ENCODE data around the gene RFFL. TPM values are rescaled to one million over a fixed set of nuclear protein-coding genes. Genes with fewer than 3 reads are reported as not detected.

RFFL gene
- total and polyA plus RNA-seq, 9 of the 15 experiments (the other 6 are each of a cell fraction or from before 2014, with no cell fraction given): 3.4 to 18.1 (median 12.8) TPM

DNA sequence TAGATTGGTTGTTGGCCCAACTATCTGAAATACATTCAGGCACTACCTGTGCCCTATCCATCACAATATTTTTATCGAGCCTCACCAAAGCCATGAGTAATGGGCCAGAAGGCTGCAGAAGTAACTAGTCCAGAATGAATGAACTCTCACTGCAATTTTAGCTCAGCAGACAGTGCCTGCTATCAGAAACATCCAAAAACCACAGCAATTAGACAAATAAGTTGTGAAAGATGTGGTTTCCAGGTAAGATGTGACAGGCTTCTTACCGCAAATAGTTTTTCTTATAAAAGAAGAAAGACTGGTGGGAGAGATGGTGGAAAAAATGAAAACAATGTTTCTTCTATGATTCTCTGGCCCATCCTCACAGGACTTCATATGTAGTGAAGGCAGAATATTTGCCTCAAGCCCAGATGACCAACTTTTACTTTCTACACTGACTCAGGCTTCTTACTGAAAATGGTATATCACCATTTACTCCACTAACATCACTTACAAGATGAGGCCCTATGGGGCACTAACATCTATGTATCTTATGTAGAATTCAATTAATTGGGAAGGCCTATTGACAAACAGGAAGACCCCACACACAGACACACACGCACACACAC lies 9.8 kb upstream of the RFFL start:
- no peak overlapping the region for H2AFZ ChIP-seq (ENCODE audit: low read depth, low read length)
- POLR2A ChIA-PET: interaction anchor here (0.6 to 1.2 kb wide), 4 partner anchors 9 to 329 kb away, joined by 3 read pairs; no protein-coding TSS in a partner anchor
- no peak overlapping the region for H3K9ac ChIP-seq (ENCODE audit: insufficient read depth in 1 of 2, low read depth in 2 of 2, low read length in 2 of 2)
- no peaks in the 10 kb centered on the region for H3K9me3 ChIP-seq (replicated peaks; ENCODE audit: control insufficient read depth, insufficient read depth, low read depth, low read length)
- ATAC-seq: no peak
- no peak overlapping the region for H3K4me2 ChIP-seq (ENCODE audit: insufficient read depth, low read length)
- no peak for FAIRE-seq
- in situ Hi-C loops (cut with MboI): no loop called here
- H4K20me1 ChIP-seq (replicated peaks; ENCODE audit: control insufficient read depth, insufficient read depth, low read length): peaks cover 8% of the 10 kb centered on the region; the same call in 1 of the 2 replicates
- H3K36me3 ChIP-seq (ENCODE audit: control insufficient read depth, insufficient read depth, low read length): no peaks in the 10 kb centered on the region
- H3K27ac ChIP-seq (ENCODE audit: extremely low read depth, low read depth, low read length): no peak overlapping the region
- intact Hi-C loops (cut with micrococcal nuclease): no loop called here
- no peak overlapping the region for H3K4me3 ChIP-seq
- no peak for DNase-seq (ENCODE audit: extremely low read depth in 1 of 4, low spot score in 3 of 4)
- 67% methylated on average over 3 of the region's 3 CpGs for WGBS (ENCODE audit: insufficient coverage, low coverage, missing lambda C conversion rate)
- H3K4me1 ChIP-seq (replicated peaks in 1 of 2; ENCODE audit: control insufficient read depth in 2 of 2, insufficient read depth in 2 of 2, low read length in 2 of 2): peaks cover 0 to 8% of the 10 kb centered on the region in 2 experiments; a peak in 2 of 5 replicates
- H3K27me3 ChIP-seq (ENCODE audit: control insufficient read depth in 2 of 2, insufficient read depth in 2 of 2, low read length in 2 of 2): no peaks in the 10 kb centered on the region
- H3K79me2 ChIP-seq (ENCODE audit: control insufficient read depth, insufficient read depth, low read length): peaks cover 15% of the 10 kb centered on the region; the same call in 1 of the 3 replicates
- TF ChIP-seq, protein P1, sequence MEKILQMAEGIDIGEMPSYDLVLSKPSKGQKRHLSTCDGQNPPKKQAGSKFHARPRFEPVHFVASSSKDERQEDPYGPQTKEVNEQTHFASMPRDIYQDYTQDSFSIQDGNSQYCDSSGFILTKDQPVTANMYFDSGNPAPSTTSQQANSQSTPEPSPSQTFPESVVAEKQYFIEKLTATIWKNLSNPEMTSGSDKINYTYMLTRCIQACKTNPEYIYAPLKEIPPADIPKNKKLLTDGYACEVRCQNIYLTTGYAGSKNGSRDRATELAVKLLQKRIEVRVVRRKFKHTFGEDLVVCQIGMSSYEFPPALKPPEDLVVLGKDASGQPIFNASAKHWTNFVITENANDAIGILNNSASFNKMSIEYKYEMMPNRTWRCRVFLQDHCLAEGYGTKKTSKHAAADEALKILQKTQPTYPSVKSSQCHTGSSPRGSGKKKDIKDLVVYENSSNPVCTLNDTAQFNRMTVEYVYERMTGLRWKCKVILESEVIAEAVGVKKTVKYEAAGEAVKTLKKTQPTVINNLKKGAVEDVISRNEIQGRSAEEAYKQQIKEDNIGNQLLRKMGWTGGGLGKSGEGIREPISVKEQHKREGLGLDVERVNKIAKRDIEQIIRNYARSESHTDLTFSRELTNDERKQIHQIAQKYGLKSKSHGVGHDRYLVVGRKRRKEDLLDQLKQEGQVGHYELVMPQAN (IDR thresholded peaks at IDR 0.05; ENCODE audit: borderline replicate concordance): no peak
- TF ChIP-seq, protein P2, sequence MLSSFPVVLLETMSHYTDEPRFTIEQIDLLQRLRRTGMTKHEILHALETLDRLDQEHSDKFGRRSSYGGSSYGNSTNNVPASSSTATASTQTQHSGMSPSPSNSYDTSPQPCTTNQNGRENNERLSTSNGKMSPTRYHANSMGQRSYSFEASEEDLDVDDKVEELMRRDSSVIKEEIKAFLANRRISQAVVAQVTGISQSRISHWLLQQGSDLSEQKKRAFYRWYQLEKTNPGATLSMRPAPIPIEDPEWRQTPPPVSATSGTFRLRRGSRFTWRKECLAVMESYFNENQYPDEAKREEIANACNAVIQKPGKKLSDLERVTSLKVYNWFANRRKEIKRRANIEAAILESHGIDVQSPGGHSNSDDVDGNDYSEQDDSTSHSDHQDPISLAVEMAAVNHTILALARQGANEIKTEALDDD (IDR thresholded peaks at IDR 0.05): 0 out of 2 replicates have a peak, but pooled peaks have one; percentile 40
- TF ChIP-seq ESRRA (IDR thresholded peaks at IDR 0.05; ENCODE audit: borderline replicate concordance, low read depth): peak; percentile 17; the same call in 1 of the 2 replicates
- TF ChIP-seq BCOR (IDR thresholded peaks at IDR 0.05): no peak
- TF ChIP-seq MEF2A (IDR thresholded peaks at IDR 0.05; ENCODE audit: control insufficient read depth, low read depth, low read length): no peak
- TF ChIP-seq ZC3H4 (CRISPR knock-in tag; IDR thresholded peaks at IDR 0.05; ENCODE audit: borderline replicate concordance): no peak
- BruUV-seq (replicated peaks): no TSS peak
- no peaks in the 10 kb centered on the region for H3K9me1 ChIP-seq (ENCODE audit: control insufficient read depth, insufficient read depth, low read length)
- CTCF ChIA-PET (ENCODE audit: low intra/inter-chr PET ratio): no interaction called here

Measured in K562 (cell line).